ENCODE data around the gene CCNO.

CCNO gene

GRCh38 chr5:55232985-55233928 is at the start of gene CCNO:
TSS of gene CCNO (minus strand) at chr5:55233608. CDS start at chr5:55233523, 85 bp downstream.
- peak within 1 kb of the TSS; percentile 97 for H3K4me3 ChIP-seq
- no peak within 1 kb of the TSS for H3K27ac ChIP-seq

GRCh38 chr5:55278778-55279177 is 45.4 kb upstream of the CCNO start:
- H3K36me3 ChIP-seq (ENCODE audit: insufficient read depth, low read length) = peaks cover 78% of the 10 kb centered on the region
- no peak for TF ChIP-seq FOXP2 (optimal IDR thresholded peaks at IDR 0.05; ENCODE audit: control extremely low read depth, extremely low read length, insufficient read depth)
- TF ChIP-seq EZH2 (IDR thresholded peaks at IDR 0.05) = no peak
- no peak for DNase-seq (ENCODE audit: low read depth, low spot score)
- H3K27ac ChIP-seq = no peak overlapping the region
- H3K9me3 ChIP-seq (ENCODE audit: low read depth, low read length) = no peaks in the 10 kb centered on the region
- H3K9ac ChIP-seq (ENCODE audit: insufficient read length) = no peak overlapping the region
- no peak overlapping the region for H3K4me3 ChIP-seq

More at GRCh38 chr5:55232985-55233928, at the start of gene CCNO:
- peak; percentile 22 for DNase-seq (ENCODE audit: low read depth, low spot score)
- H3K9ac ChIP-seq (ENCODE audit: insufficient read length) = peak within 1 kb of the TSS; percentile 69
- no peak for TF ChIP-seq FOXP2 (optimal IDR thresholded peaks at IDR 0.05; ENCODE audit: control extremely low read depth, extremely low read length, insufficient read depth)
- TF ChIP-seq EZH2 (IDR thresholded peaks at IDR 0.05) = no peak
- TF ChIP-seq POLR2AphosphoS5 (IDR thresholded peaks at IDR 0.05; ENCODE audit: borderline replicate concordance, low read depth, low read length) = peak; percentile 88
- no peaks in the 10 kb centered on the region for H3K9me3 ChIP-seq (ENCODE audit: low read depth, low read length)
- H3K36me3 ChIP-seq (ENCODE audit: insufficient read depth, low read length) = no peaks in the 10 kb centered on the region

GRCh38 chr5:55276771-55277170 is 43.4 kb upstream of the CCNO start:
- peaks cover 82% of the 10 kb centered on the region for H3K36me3 ChIP-seq (ENCODE audit: insufficient read depth, low read length)

GRCh38 chr5:55258339-55258738 is 24.9 kb upstream of the CCNO start:
- DNase-seq (ENCODE audit: low read depth, low spot score) = no peak
- TF ChIP-seq EZH2 (IDR thresholded peaks at IDR 0.05) (no peak), FOXP2 (optimal IDR thresholded peaks at IDR 0.05; ENCODE audit: control extremely low read depth, extremely low read length, insufficient read depth) (no peak), POLR2AphosphoS5 (IDR thresholded peaks at IDR 0.05; ENCODE audit: borderline replicate concordance, low read depth, low read length) (no peak)
- Histone ChIP-seq H3K36me3 (ENCODE audit: insufficient read depth, low read length) (peaks cover 68% of the 10 kb centered on the region), H3K9ac (ENCODE audit: insufficient read length) (no peak overlapping the region), H3K9me3 (ENCODE audit: low read depth, low read length) (no peaks in the 10 kb centered on the region), H3K4me3 (no peak overlapping the region), H3K27ac (no peak overlapping the region)

More at GRCh38 chr5:55276771-55277170, 43.4 kb upstream of the CCNO start:
- H3K4me3 ChIP-seq = no peak overlapping the region
- no peak overlapping the region for H3K27ac ChIP-seq
- no peak for DNase-seq (ENCODE audit: low read depth, low spot score)
- H3K9ac ChIP-seq (ENCODE audit: insufficient read length) = no peak overlapping the region
- H3K9me3 ChIP-seq (ENCODE audit: low read depth, low read length) = no peaks in the 10 kb centered on the region
- TF ChIP-seq EZH2 (IDR thresholded peaks at IDR 0.05) (no peak), POLR2AphosphoS5 (IDR thresholded peaks at IDR 0.05; ENCODE audit: borderline replicate concordance, low read depth, low read length) (no peak), FOXP2 (optimal IDR thresholded peaks at IDR 0.05; ENCODE audit: control extremely low read depth, extremely low read length, insufficient read depth) (no peak)

- Histone ChIP-seq H3K4me3 (no peak overlapping the region), H3K27ac (no peak overlapping the region), H3K9ac (ENCODE audit: insufficient read length) (no peak overlapping the region), H3K9me3 (ENCODE audit: low read depth, low read length) (no peaks in the 10 kb centered on the region), H3K36me3 (ENCODE audit: insufficient read depth, low read length) (peaks cover 39% of the 10 kb centered on the region)
- DNase-seq (ENCODE audit: low read depth, low spot score) = no peak
- TF ChIP-seq FOXP2 (optimal IDR thresholded peaks at IDR 0.05; ENCODE audit: control extremely low read depth, extremely low read length, insufficient read depth) (no peak), POLR2AphosphoS5 (IDR thresholded peaks at IDR 0.05; ENCODE audit: borderline replicate concordance, low read depth, low read length) (no peak)
Observed at GRCh38 chr5:55254802-55255201, 21.4 kb upstream of the CCNO start.

GRCh38 chr5:55250064-55250463 is 16.7 kb upstream of the CCNO start:
- DNase-seq (ENCODE audit: low read depth, low spot score) = no peak
- no peak for TF ChIP-seq POLR2AphosphoS5 (IDR thresholded peaks at IDR 0.05; ENCODE audit: borderline replicate concordance, low read depth, low read length)
- no peak for TF ChIP-seq FOXP2 (optimal IDR thresholded peaks at IDR 0.05; ENCODE audit: control extremely low read depth, extremely low read length, insufficient read depth)
- no peak for TF ChIP-seq EZH2 (IDR thresholded peaks at IDR 0.05)
- no peak overlapping the region for H3K27ac ChIP-seq
- H3K9ac ChIP-seq (ENCODE audit: insufficient read length) = no peak overlapping the region
- peaks cover 3% of the 10 kb centered on the region for H3K36me3 ChIP-seq (ENCODE audit: insufficient read depth, low read length)
- no peak overlapping the region for H3K4me3 ChIP-seq
- H3K9me3 ChIP-seq (ENCODE audit: low read depth, low read length) = peaks cover 7% of the 10 kb centered on the region; the same call in 1 of the 2 replicates

GRCh38 chr5:55241746-55242145 is 8.3 kb upstream of the CCNO start:
- no peaks in the 10 kb centered on the region for H3K36me3 ChIP-seq (ENCODE audit: insufficient read depth, low read length)
- DNase-seq (ENCODE audit: low read depth, low spot score) = no peak
- TF ChIP-seq FOXP2 (optimal IDR thresholded peaks at IDR 0.05; ENCODE audit: control extremely low read depth, extremely low read length, insufficient read depth) = no peak
- no peak for TF ChIP-seq POLR2AphosphoS5 (IDR thresholded peaks at IDR 0.05; ENCODE audit: borderline replicate concordance, low read depth, low read length)
- TF ChIP-seq EZH2 (IDR thresholded peaks at IDR 0.05) = no peak
- no peak overlapping the region for H3K27ac ChIP-seq
- H3K9ac ChIP-seq (ENCODE audit: insufficient read length) = no peak overlapping the region
- H3K4me3 ChIP-seq = no peak overlapping the region
- no peaks in the 10 kb centered on the region for H3K9me3 ChIP-seq (ENCODE audit: low read depth, low read length)

- Histone ChIP-seq H3K4me3 (no peak overlapping the region), H3K9ac (ENCODE audit: insufficient read length) (no peak overlapping the region), H3K9me3 (ENCODE audit: low read depth, low read length) (no peaks in the 10 kb centered on the region), H3K27ac (no peak overlapping the region), H3K36me3 (ENCODE audit: insufficient read depth, low read length) (no peaks in the 10 kb centered on the region)
- DNase-seq (ENCODE audit: low read depth, low spot score) = no peak
- TF ChIP-seq FOXP2 (optimal IDR thresholded peaks at IDR 0.05; ENCODE audit: control extremely low read depth, extremely low read length, insufficient read depth) (no peak), EZH2 (IDR thresholded peaks at IDR 0.05) (no peak), POLR2AphosphoS5 (IDR thresholded peaks at IDR 0.05; ENCODE audit: borderline replicate concordance, low read depth, low read length) (no peak)
Observed at GRCh38 chr5:55236800-55237199, 3.4 kb upstream of the CCNO start.
